Smooth muscle cell of the pulmonary artery (primary cell): ENCODE data around the gene SVOPL. TPM values are rescaled to one million over a fixed set of nuclear protein-coding genes. Genes with fewer than 3 reads are reported as not detected.

ENCODE experiments used
- total RNA-seq: library from RNA; depleted of rRNA; stranded (reverse); fragments of >200 nt; gene quantifications from 2 replicates; pipeline ENCODE4 v1.2.3, GENCODE V29; 2014

The SVOPL gene, protein sequence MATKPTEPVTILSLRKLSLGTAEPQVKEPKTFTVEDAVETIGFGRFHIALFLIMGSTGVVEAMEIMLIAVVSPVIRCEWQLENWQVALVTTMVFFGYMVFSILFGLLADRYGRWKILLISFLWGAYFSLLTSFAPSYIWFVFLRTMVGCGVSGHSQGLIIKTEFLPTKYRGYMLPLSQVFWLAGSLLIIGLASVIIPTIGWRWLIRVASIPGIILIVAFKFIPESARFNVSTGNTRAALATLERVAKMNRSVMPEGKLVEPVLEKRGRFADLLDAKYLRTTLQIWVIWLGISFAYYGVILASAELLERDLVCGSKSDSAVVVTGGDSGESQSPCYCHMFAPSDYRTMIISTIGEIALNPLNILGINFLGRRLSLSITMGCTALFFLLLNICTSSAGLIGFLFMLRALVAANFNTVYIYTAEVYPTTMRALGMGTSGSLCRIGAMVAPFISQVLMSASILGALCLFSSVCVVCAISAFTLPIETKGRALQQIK
- total RNA-seq = not detected in 2 replicates

DNA sequence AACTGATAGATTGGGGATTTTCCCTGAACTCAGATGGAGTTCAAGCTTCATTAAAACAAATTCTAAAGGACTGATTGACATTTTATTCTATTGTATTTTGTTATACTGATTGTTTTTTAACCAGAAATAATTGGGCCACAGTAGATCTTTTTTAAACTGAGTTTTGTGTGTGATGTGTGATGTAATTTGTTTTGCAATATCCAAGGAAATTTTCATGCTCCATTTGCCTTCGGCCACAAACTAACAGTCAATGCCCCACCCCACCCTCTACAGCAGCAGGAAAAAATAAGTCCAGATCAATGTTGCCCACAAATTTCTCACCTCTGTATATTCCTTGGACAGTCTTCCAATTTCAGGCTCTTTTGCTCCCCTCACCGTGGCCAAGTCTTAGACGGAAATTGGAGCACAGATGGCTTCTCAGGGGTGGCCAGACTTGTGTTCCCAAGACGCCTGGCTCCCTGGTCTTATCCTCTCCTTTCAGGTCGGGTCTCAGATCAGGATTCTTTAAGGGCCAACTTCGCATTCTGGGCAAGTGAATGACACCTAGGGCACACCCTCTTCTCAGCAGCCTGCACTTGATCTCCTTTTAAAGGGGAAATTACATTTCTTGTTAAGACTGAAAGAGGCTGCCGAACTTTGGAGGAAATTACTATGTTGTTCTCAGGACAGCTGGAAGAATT is at the start of gene SVOPL:
SVOPL (minus strand) TSS at position 506 of the 680 bp plus-strand sequence. CDS start 22,317 bp downstream, outside the sequence.

Other genes with a start within 250 kb of the SVOPL start
- gene TRIM24, start 241.1 kb downstream of the SVOPL start, total RNA-seq = 4.8 and 5.5 TPM in 2 replicates
- not detected in 2 replicates for gene TMEM213, start 96.6 kb upstream of the SVOPL start, total RNA-seq
- gene ATP6V0A4, start 96.8 kb upstream of the SVOPL start, total RNA-seq = 0.10 TPM in 1 of 2 replicates, not detected in the other